Trophoblast cell (in vitro differentiated cells and primary cell): ENCODE data around the gene ARHGEF10L.

Experiments used
- DNase-seq, 2 donors: peaks; one replicate each; pipeline ENCODE4 v3.0.0-alpha.2; 2016
- H2AFZ ChIP-seq: 2 replicates; pipeline ENCODE4 v1.6.1; 2013; ENCODE audit warnings: low read length, moderate library complexity, mild to moderate bottlenecking; ENCODE audit not compliant: insufficient read depth, poor library complexity
- H2AK5ac ChIP-seq: 2 replicates; pipeline ENCODE4 v1.6.1; 2013; ENCODE audit warnings: mild to moderate bottlenecking, low read length
- H2BK120ac ChIP-seq: 2 replicates; pipeline ENCODE4 v1.6.1; 2013; ENCODE audit warnings: low read length, mild to moderate bottlenecking, moderate library complexity; ENCODE audit not compliant: insufficient read depth, poor library complexity
- H2BK12ac ChIP-seq: 2 replicates; pipeline ENCODE4 v1.6.1; 2013; ENCODE audit warnings: mild to moderate bottlenecking, low read length, moderate library complexity
- H2BK5ac ChIP-seq: 2 replicates; pipeline ENCODE4 v1.6.1; 2013; ENCODE audit warnings: low read length, low read depth, moderate library complexity, mild to moderate bottlenecking; ENCODE audit not compliant: poor library complexity
- H3K14ac ChIP-seq: 2 replicates; pipeline ENCODE4 v1.6.1; 2013; ENCODE audit warnings: mild to moderate bottlenecking, low read length
- H3K18ac ChIP-seq: 2 replicates; pipeline ENCODE4 v1.6.1; 2013; ENCODE audit warnings: mild to moderate bottlenecking, low read length
- H3K23ac ChIP-seq: 2 replicates; pipeline ENCODE4 v1.6.1; 2013; ENCODE audit warnings: low read length
- H3K27ac ChIP-seq: 2 replicates; pipeline ENCODE4 v1.5.1; 2013; ENCODE audit warnings: low read depth, mild to moderate bottlenecking, inconsistent platforms, low read length, moderate library complexity
- H3K27me3 ChIP-seq: 2 replicates; pipeline ENCODE4 v1.6.1; 2013; ENCODE audit warnings: inconsistent platforms, mild to moderate bottlenecking, low read length, moderate library complexity; ENCODE audit not compliant: insufficient read depth
- H3K36me3 ChIP-seq, 2 experiments: 1 replicate in 1 of 2; 2 replicates in 1 of 2; pipeline ENCODE4 v1.6.1; 2013; ENCODE audit warnings: low read length in 2 of 2, mild to moderate bottlenecking in 2 of 2, moderate library complexity in 1 of 2; ENCODE audit not compliant: insufficient read depth in 2 of 2, control insufficient read depth in 1 of 2
- H3K4ac ChIP-seq: 2 replicates; pipeline ENCODE4 v1.6.1; 2013; ENCODE audit warnings: low read depth, mild to moderate bottlenecking, low read length, moderate library complexity
- H3K4me1 ChIP-seq, 2 experiments: 1 replicate in 1 of 2; 2 replicates in 1 of 2; pipeline ENCODE4 v1.6.1; 2013; ENCODE audit warnings: low read length in 2 of 2, mild to moderate bottlenecking in 2 of 2, moderate library complexity in 1 of 2; ENCODE audit not compliant: insufficient read depth in 2 of 2, control insufficient read depth in 1 of 2
- H3K4me2 ChIP-seq: 2 replicates; pipeline ENCODE4 v1.6.1; 2013; ENCODE audit warnings: inconsistent platforms, mild to moderate bottlenecking, low read length, moderate library complexity
- H3K4me3 ChIP-seq: 2 replicates; pipeline ENCODE4 v1.5.1; 2013; ENCODE audit warnings: mild to moderate bottlenecking, low read depth, low read length, inconsistent platforms
- H3K79me1 ChIP-seq: one replicate; pipeline ENCODE4 v1.6.1; 2013; ENCODE audit warnings: low read length
- H3K79me2 ChIP-seq: 2 replicates; pipeline ENCODE4 v1.6.1; 2013; ENCODE audit warnings: low read length, mild to moderate bottlenecking; ENCODE audit not compliant: control insufficient read depth, insufficient read depth, poor library complexity
- H3K9ac ChIP-seq: 2 replicates; pipeline ENCODE4 v1.6.1; 2013; ENCODE audit warnings: mild to moderate bottlenecking, low read length
- H3K9me3 ChIP-seq: 2 replicates; pipeline ENCODE4 v1.6.1; 2013; ENCODE audit warnings: low read depth, mild to moderate bottlenecking, control low read depth, inconsistent platforms, low read length; ENCODE audit not compliant: insufficient read depth
- H4K12ac ChIP-seq: 2 replicates; pipeline ENCODE4 v1.6.1; 2013; ENCODE audit warnings: low read depth, mild to moderate bottlenecking, low read length, moderate library complexity
- H4K8ac ChIP-seq: 2 replicates; pipeline ENCODE4 v1.6.1; 2013; ENCODE audit warnings: low read depth, mild to moderate bottlenecking, low read length, moderate library complexity
- H4K91ac ChIP-seq: one replicate; pipeline ENCODE4 v1.6.1; 2013; ENCODE audit warnings: low read depth, mild to moderate bottlenecking, low read length, moderate library complexity
- WGBS: extraction: QIAGEN DNeasy Blood & Tissue Kit; methylation state at CpG from one replicate; pipeline ENCODE4 v1.1.7; 2013; ENCODE audit warnings: missing lambda C conversion rate; ENCODE audit not compliant: insufficient read length, insufficient coverage; ENCODE audit errors: extremely low coverage; 5-methylcytosine and 5-hydroxymethylcytosine counted together

The ARHGEF10L gene

DNA sequence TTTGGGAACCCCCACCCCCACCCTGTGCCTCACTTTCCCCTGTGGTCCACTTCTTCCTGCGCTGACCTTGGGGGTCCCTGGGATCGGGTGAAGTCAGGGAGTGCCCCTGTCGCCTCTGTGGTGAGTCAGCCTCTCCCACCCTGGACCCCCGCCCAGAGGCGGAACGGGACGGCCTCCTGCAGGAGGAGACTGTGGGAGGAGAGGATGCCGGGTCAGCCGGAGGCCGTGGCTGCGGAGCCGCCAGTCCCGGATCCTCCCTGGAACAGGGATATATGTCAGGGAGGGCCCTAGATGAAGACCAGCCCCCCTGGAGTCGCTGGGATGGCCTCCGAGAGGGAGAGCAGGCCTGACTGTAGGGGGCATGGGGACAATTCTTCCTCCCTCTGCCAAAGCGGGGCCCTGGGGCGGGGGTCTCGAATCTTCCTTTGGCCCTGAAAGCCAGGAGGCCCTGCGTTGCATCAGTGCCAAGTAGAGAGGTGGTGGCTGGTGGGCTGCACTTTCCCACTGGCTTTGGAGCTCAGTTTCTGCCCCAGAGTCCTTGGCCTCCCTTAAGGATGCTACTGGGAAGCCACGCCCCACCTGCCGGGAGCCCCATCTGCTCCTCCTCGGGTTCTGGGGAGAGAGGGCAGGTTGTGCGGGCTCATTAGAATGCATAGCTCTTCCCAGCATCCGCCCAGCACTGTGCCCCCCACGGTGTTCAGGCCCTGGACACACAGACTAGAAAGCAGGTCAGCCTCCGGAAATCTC lies 930 bp downstream of the ARHGEF10L start:
- peaks cover 17 to 22% of the 10 kb centered on the region in 2 experiments for H3K4me1 ChIP-seq
- H4K12ac ChIP-seq: peak overlapping the region; percentile 83
- peak overlapping the region; percentile 52 for H2BK5ac ChIP-seq
- H2AK5ac ChIP-seq: peak overlapping the region; percentile 31
- no peaks in the 10 kb centered on the region for H3K27me3 ChIP-seq
- peak overlapping the region; percentile 64 for H4K8ac ChIP-seq
- H3K14ac ChIP-seq: peak overlapping the region; percentile 58
- H3K4ac ChIP-seq: peak overlapping the region; percentile 48
- peak overlapping the region; percentile 56 for H3K18ac ChIP-seq
- H3K79me1 ChIP-seq: peaks cover 13% of the 10 kb centered on the region
- peak overlapping the region; percentile 84 for H3K4me3 ChIP-seq
- H3K23ac ChIP-seq: no peak overlapping the region
- H3K4me2 ChIP-seq: peak overlapping the region; percentile 91
- peak overlapping the region; percentile 93 for H3K9ac ChIP-seq
- peaks cover 9% of the 10 kb centered on the region for H3K79me2 ChIP-seq
- H2BK120ac ChIP-seq: peak overlapping the region; percentile 92
- no peak for DNase-seq
- no peaks in the 10 kb centered on the region for H3K9me3 ChIP-seq
- H3K27ac ChIP-seq: peak overlapping the region; percentile 68
- peak overlapping the region; percentile 94 for H4K91ac ChIP-seq
- WGBS: no CpG with 5 or more reads among the region's 26 CpGs
- peak overlapping the region; percentile 80 for H2AFZ ChIP-seq
- H2BK12ac ChIP-seq: no peak overlapping the region
- H3K36me3 ChIP-seq: no peaks in the 10 kb centered on the region

DNA sequence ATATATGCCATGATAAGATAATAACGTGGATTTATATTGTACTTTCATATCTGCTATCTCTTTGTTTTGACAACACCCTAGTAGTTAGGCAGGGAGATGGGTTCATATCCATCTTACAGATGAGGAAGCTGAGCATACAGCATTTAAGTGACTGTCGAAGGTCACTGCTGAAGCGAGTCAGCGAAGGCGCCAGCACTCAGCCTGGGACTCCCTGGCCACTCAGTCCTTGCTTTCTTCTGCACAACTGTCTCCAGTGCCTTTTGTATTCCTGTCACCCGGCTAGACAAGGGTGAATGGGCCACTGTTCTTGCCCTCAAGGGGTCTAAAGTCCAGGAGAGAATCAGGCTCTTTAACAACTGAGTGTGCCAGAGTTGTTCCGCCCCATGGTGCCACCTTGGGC lies 3.1 kb downstream of the ARHGEF10L start:
- no peak overlapping the region for H4K91ac ChIP-seq
- no peak overlapping the region for H4K8ac ChIP-seq
- peak overlapping the region; percentile 9 for H3K4ac ChIP-seq
- H2AK5ac ChIP-seq: no peak overlapping the region
- H4K12ac ChIP-seq: no peak overlapping the region
- no peak overlapping the region for H3K27ac ChIP-seq
- H2BK120ac ChIP-seq: no peak overlapping the region
- no peak overlapping the region for H3K23ac ChIP-seq
- WGBS: no CpG with 5 or more reads among the region's 7 CpGs
- H2BK5ac ChIP-seq: no peak overlapping the region
- no peak overlapping the region for H3K4me2 ChIP-seq
- H3K79me1 ChIP-seq: peaks cover 13% of the 10 kb centered on the region
- peaks cover 9% of the 10 kb centered on the region for H3K79me2 ChIP-seq
- H3K27me3 ChIP-seq: no peaks in the 10 kb centered on the region
- peak overlapping the region; percentile 17 for H3K18ac ChIP-seq
- no peak overlapping the region for H3K14ac ChIP-seq
- DNase-seq: no peak
- H2AFZ ChIP-seq: no peak overlapping the region
- H3K9ac ChIP-seq: no peak overlapping the region
- no peaks in the 10 kb centered on the region for H3K9me3 ChIP-seq
- no peaks in the 10 kb centered on the region for H3K36me3 ChIP-seq
- no peak overlapping the region for H3K4me3 ChIP-seq
- H3K4me1 ChIP-seq: peaks cover 19 to 25% of the 10 kb centered on the region in 2 experiments
- H2BK12ac ChIP-seq: no peak overlapping the region

DNA sequence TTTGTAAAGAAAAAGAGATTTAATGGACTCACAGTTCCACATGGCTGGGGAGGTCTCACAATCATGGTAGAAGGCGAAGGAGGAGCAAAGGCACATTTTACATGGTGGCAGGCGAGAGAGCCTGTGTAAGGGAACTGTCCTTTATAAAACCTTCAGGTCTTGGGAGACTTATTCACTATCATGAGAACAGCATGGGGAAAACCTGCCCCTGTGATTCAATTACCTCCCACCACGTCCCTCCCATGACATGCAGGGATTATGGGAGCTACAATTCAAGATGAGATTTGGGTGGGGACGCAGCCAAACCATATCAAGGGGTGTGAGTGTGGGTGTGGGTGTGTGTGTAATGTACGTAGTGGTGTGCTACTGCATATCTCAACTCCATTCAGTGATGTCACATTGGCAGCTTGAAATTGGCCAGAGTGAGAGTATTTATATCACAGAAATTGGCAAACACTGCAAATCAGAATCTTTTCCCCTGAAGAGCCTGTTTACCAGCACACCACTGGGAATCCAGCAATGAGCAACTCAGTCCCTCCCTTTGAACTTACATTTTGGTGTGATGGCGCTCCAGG lies 5.4 kb downstream of the ARHGEF10L start:
- no peak for DNase-seq
- Histone ChIP-seq H2BK12ac (no peak overlapping the region), H4K12ac (no peak overlapping the region), H3K4ac (no peak overlapping the region), H3K4me3 (no peak overlapping the region), H3K4me2 (no peak overlapping the region), H3K9ac (no peak overlapping the region), H3K4me1 (peaks cover 11 to 17% of the 10 kb centered on the region in 2 experiments), H3K18ac (no peak overlapping the region), H3K23ac (no peak overlapping the region), H3K9me3 (no peaks in the 10 kb centered on the region), H3K36me3 (no peaks in the 10 kb centered on the region), H2BK120ac (no peak overlapping the region), H2BK5ac (no peak overlapping the region), H3K27ac (no peak overlapping the region), H2AK5ac (no peak overlapping the region), H3K27me3 (no peaks in the 10 kb centered on the region), H3K79me1 (peaks cover 4% of the 10 kb centered on the region), H4K91ac (no peak overlapping the region), H2AFZ (no peak overlapping the region), H3K79me2 (peaks cover 5% of the 10 kb centered on the region), H4K8ac (no peak overlapping the region), H3K14ac (no peak overlapping the region)
- WGBS: no CpG with 5 or more reads among the region's 6 CpGs

DNA sequence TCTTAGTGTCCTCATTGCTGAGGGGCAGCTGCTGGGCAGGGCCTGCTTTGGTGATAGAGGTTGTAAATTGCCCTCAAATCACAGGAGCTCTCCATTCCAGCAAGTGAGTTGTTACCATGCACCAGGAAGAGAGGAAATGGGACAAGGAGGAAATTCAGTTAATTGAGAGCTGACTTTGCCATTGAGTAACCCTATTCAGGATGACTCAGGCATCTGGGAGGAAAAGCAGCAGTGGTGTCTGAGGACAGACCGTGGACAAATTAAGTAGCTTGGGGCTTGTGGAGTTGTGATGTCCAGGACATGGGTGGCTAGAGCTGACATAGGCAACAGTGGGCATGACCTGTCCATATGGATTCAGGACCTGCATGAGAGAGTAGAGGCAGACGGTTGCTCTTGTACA lies 5.9 kb downstream of the ARHGEF10L start:
- H3K18ac ChIP-seq: no peak overlapping the region

More for the DNA sequence above, 5.9 kb downstream of the ARHGEF10L start:
- no peak for DNase-seq
- Histone ChIP-seq H3K4ac (no peak overlapping the region), H2BK5ac (no peak overlapping the region), H4K12ac (no peak overlapping the region), H3K36me3 (no peaks in the 10 kb centered on the region), H3K4me1 (peaks cover 11 to 17% of the 10 kb centered on the region in 2 experiments), H3K23ac (no peak overlapping the region), H3K9ac (no peak overlapping the region), H2BK12ac (no peak overlapping the region), H3K27me3 (no peaks in the 10 kb centered on the region), H3K27ac (no peak overlapping the region), H4K8ac (no peak overlapping the region), H3K79me1 (no peaks in the 10 kb centered on the region), H2AFZ (no peak overlapping the region), H3K9me3 (no peaks in the 10 kb centered on the region), H3K14ac (no peak overlapping the region), H3K79me2 (peaks cover 3% of the 10 kb centered on the region), H2BK120ac (no peak overlapping the region), H2AK5ac (no peak overlapping the region), H4K91ac (no peak overlapping the region), H3K4me3 (no peak overlapping the region), H3K4me2 (no peak overlapping the region)
- no CpG with 5 or more reads among the region's 2 CpGs for WGBS
